IMR-90 (cell line): ENCODE results near the gene LAMA3.

ENCODE experiments used
- CTCF ChIP-seq: conservative IDR thresholded peaks from 2 replicates; pipeline ENCODE4 v1.5.1; 2012; ENCODE audit warnings: mild to moderate bottlenecking, low read depth, low read length, improper control_type of control experiment
- RCOR1 ChIP-seq: IDR thresholded peaks from 2 replicates; pipeline ENCODE4 v1.6.1; 2012; ENCODE audit warnings: mild to moderate bottlenecking, low read length, improper control_type of control experiment; ENCODE audit not compliant: insufficient replicate concordance
- RFX5 ChIP-seq: IDR thresholded peaks from 2 replicates; pipeline ENCODE4 v1.8.0; 2012; ENCODE audit warnings: low read depth, mild to moderate bottlenecking, low read length, moderate library complexity
- USF2 ChIP-seq: fragments of 150-350 bp; IDR thresholded peaks from 2 replicates; pipeline ENCODE4 v1.6.1; 2017; ENCODE audit warnings: mild to moderate bottlenecking, antibody characterized with exemption, low read length, low read depth

- no peak for TF ChIP-seq USF2
- TF ChIP-seq CTCF, result no peak
- no peak for TF ChIP-seq RFX5
- TF ChIP-seq RCOR1, result no peak
Observed at GRCh38 chr18:23799540-23799939, 110.3 kb downstream of the LAMA3 start.
